Measurements from ENCODE around the gene FIGNL1. TPM values are rescaled to one million over a fixed set of nuclear protein-coding genes. Genes with fewer than 3 reads are reported as not detected.

FIGNL1 gene
- total RNA-seq, 1 experiment from 2014 or later = 42.5 TPM

DNA sequence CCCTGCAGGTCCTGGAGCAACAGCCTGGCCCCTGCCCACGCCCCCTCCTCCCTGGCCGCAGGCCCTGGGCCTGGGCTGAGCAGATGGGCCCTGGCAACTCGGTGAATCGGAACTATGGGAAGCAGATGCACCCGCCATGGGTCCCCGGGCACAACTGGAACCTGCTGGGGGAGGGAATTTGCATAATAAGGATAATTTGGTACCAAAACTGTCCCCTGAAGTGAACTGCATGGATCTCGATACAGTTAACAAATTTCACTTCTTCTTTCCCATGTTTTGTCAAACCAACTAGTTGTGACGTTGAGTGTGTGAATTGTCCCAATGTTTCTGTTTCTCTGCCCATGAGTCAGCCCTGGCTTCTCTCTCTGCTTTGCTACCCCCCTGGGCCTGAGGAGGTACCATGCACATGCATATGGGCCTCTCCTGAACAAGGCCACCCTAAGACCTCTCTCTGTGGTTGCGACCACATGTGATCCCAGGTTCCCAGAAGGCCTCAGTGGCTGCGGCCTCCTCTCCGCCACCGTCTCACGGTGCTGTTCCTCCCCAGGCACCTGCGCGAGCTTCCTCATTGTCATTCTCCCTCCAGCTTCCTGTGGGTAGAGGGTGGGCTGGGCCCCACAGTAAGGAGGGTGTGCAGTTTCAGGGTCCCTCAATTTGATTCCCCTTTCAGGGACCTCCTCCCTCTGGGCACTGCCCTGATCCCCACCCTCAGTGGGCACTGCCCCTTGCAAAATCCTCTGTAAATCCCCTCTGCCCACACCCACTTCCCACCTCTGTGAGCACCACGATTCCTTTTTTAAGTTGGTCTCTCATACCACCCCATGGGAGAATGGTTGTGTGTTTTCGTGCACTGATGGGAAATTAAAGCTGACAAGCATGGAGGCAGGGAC is 40.0 kb downstream of the FIGNL1 start:
- BruUV-seq (replicated peaks) = no TSS peak
- intact Hi-C loops (cut with micrococcal nuclease; ENCODE audit: unreplicated experiment) = no loop called here
- CTCF ChIA-PET = no interaction called here
- DNase-seq = no peak
- H3K27me3 Mint-ChIP-seq (ENCODE audit: unreplicated experiment) = peaks cover 77% of the 10 kb centered on the region
- H3K4me3 Mint-ChIP-seq (ENCODE audit: low read depth, unreplicated experiment) = no peak overlapping the region
- no peaks in the 10 kb centered on the region for H3K36me3 Mint-ChIP-seq (ENCODE audit: insufficient read depth, unreplicated experiment)
- H3K9me3 Mint-ChIP-seq (ENCODE audit: low read depth, unreplicated experiment) = no peaks in the 10 kb centered on the region
- no peaks in the 10 kb centered on the region for H3K4me1 Mint-ChIP-seq (ENCODE audit: low read depth, unreplicated experiment)
- TF ChIP-seq, protein P1, sequence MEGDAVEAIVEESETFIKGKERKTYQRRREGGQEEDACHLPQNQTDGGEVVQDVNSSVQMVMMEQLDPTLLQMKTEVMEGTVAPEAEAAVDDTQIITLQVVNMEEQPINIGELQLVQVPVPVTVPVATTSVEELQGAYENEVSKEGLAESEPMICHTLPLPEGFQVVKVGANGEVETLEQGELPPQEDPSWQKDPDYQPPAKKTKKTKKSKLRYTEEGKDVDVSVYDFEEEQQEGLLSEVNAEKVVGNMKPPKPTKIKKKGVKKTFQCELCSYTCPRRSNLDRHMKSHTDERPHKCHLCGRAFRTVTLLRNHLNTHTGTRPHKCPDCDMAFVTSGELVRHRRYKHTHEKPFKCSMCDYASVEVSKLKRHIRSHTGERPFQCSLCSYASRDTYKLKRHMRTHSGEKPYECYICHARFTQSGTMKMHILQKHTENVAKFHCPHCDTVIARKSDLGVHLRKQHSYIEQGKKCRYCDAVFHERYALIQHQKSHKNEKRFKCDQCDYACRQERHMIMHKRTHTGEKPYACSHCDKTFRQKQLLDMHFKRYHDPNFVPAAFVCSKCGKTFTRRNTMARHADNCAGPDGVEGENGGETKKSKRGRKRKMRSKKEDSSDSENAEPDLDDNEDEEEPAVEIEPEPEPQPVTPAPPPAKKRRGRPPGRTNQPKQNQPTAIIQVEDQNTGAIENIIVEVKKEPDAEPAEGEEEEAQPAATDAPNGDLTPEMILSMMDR (IDR thresholded peaks at IDR 0.05; ENCODE audit: unreplicated experiment) = no peak
- no peak overlapping the region for H3K27ac Mint-ChIP-seq (ENCODE audit: unreplicated experiment)

DNA sequence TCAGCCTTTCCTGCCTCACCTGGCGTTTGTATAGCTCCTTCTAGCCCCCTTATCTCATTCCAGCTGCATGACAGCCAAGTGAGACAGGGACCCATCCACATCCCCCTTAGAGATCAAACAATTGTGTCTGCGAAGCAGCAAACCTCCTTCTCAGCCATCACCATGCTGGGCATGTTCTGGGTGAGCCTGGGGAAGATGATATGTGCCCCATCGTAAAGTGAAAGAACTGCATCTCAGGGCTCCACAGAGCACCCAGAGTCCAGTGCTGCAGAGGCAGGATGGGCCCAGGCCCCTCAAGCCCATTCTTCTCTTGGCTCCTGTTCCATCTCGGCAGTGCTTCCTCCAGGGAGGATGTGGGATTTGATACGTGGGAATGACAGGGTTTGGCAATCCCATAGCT is 43.2 kb downstream of the FIGNL1 start:
- CTCF ChIA-PET = no interaction called here

GRCh38 chr7:50405221-50405620 is 44.9 kb downstream of the FIGNL1 start:
- DNase-seq = no peak
- H3K27ac Mint-ChIP-seq (ENCODE audit: unreplicated experiment) = no peak overlapping the region
- BruUV-seq (replicated peaks) = no TSS peak
- TF ChIP-seq, protein P1 (IDR thresholded peaks at IDR 0.05; ENCODE audit: unreplicated experiment) = no peak
- no peaks in the 10 kb centered on the region for H3K4me1 Mint-ChIP-seq (ENCODE audit: low read depth, unreplicated experiment)
- intact Hi-C loops (cut with micrococcal nuclease; ENCODE audit: unreplicated experiment) = no loop called here
- H3K27me3 Mint-ChIP-seq (ENCODE audit: unreplicated experiment) = peaks cover 94% of the 10 kb centered on the region
- no peak overlapping the region for H3K4me3 Mint-ChIP-seq (ENCODE audit: low read depth, unreplicated experiment)
- H3K9me3 Mint-ChIP-seq (ENCODE audit: low read depth, unreplicated experiment) = no peaks in the 10 kb centered on the region
- no peaks in the 10 kb centered on the region for H3K36me3 Mint-ChIP-seq (ENCODE audit: insufficient read depth, unreplicated experiment)
- CTCF ChIA-PET = interaction anchor here (0.7 kb wide), 1 partner anchor 13 kb away, joined by 3 read pairs; no protein-coding TSS in a partner anchor

More for the DNA sequence above, 43.2 kb downstream of the FIGNL1 start:
- Mint-ChIP-seq H3K4me3 (ENCODE audit: low read depth, unreplicated experiment) (no peak overlapping the region), H3K4me1 (ENCODE audit: low read depth, unreplicated experiment) (no peaks in the 10 kb centered on the region), H3K27ac (ENCODE audit: unreplicated experiment) (no peak overlapping the region), H3K27me3 (ENCODE audit: unreplicated experiment) (peaks cover 91% of the 10 kb centered on the region), H3K9me3 (ENCODE audit: low read depth, unreplicated experiment) (no peaks in the 10 kb centered on the region), H3K36me3 (ENCODE audit: insufficient read depth, unreplicated experiment) (no peaks in the 10 kb centered on the region)
- DNase-seq = no peak
- intact Hi-C loops (cut with micrococcal nuclease; ENCODE audit: unreplicated experiment) = no loop called here
- TF ChIP-seq, protein P1 (IDR thresholded peaks at IDR 0.05; ENCODE audit: unreplicated experiment) = no peak
- BruUV-seq (replicated peaks) = no TSS peak

GRCh38 chr7:50404392-50404791 is 45.8 kb downstream of the FIGNL1 start:
- Mint-ChIP-seq H3K36me3 (ENCODE audit: insufficient read depth, unreplicated experiment) (no peaks in the 10 kb centered on the region), H3K27me3 (ENCODE audit: unreplicated experiment) (peaks cover 85% of the 10 kb centered on the region), H3K4me3 (ENCODE audit: low read depth, unreplicated experiment) (no peak overlapping the region), H3K4me1 (ENCODE audit: low read depth, unreplicated experiment) (no peaks in the 10 kb centered on the region), H3K9me3 (ENCODE audit: low read depth, unreplicated experiment) (no peaks in the 10 kb centered on the region), H3K27ac (ENCODE audit: unreplicated experiment) (no peak overlapping the region)
- no peak for DNase-seq
- BruUV-seq (replicated peaks) = no TSS peak
- intact Hi-C loops (cut with micrococcal nuclease; ENCODE audit: unreplicated experiment) = no loop called here
- CTCF ChIA-PET = no interaction called here
- TF ChIP-seq, protein P1 (IDR thresholded peaks at IDR 0.05; ENCODE audit: unreplicated experiment) = no peak
